ENCODE results near the gene CABLES2.

GRCh38 chr20:62368976-62369814 lies 37.9 kb downstream of the CABLES2 start:
- TF ChIP-seq, protein P1, sequence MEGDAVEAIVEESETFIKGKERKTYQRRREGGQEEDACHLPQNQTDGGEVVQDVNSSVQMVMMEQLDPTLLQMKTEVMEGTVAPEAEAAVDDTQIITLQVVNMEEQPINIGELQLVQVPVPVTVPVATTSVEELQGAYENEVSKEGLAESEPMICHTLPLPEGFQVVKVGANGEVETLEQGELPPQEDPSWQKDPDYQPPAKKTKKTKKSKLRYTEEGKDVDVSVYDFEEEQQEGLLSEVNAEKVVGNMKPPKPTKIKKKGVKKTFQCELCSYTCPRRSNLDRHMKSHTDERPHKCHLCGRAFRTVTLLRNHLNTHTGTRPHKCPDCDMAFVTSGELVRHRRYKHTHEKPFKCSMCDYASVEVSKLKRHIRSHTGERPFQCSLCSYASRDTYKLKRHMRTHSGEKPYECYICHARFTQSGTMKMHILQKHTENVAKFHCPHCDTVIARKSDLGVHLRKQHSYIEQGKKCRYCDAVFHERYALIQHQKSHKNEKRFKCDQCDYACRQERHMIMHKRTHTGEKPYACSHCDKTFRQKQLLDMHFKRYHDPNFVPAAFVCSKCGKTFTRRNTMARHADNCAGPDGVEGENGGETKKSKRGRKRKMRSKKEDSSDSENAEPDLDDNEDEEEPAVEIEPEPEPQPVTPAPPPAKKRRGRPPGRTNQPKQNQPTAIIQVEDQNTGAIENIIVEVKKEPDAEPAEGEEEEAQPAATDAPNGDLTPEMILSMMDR (IDR thresholded peaks at IDR 0.05), result peak in 3 of 4 donors; percentile 27 to 40 (median 28)
- peak; percentile 12 for TF ChIP-seq POLR2A (IDR thresholded peaks at IDR 0.05)
